HG02759 (cell line): ENCODE data around the gene SCTR.

Experiments used
- ATAC-seq: cut with Tn5 transposase; IDR thresholded peaks from one replicate; pipeline ENCODE4 v1.9.1; 2021; ENCODE audit warnings: mild to moderate bottlenecking, moderate library complexity; ENCODE audit not compliant: unreplicated experiment

SCTR gene

DNA sequence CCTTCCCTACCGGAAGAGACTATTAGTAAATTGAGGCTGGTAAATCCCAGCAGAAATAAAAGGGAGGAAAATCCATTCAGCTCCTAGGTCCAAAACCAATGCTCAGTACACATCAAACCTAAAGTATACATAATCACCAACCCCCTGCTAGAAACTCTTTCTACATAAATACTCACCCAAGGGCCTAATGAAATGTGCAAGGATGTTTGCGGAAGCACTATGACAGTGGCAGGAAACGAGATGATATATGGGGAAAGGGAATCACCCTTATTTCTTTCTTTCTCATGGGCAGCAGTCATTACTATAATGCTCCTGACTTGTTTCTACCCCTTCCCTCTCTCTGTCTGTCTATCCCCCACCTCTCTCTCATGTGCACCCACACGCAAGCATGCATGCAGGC is 1.3 kb upstream of the SCTR start:
- no peak for ATAC-seq

DNA sequence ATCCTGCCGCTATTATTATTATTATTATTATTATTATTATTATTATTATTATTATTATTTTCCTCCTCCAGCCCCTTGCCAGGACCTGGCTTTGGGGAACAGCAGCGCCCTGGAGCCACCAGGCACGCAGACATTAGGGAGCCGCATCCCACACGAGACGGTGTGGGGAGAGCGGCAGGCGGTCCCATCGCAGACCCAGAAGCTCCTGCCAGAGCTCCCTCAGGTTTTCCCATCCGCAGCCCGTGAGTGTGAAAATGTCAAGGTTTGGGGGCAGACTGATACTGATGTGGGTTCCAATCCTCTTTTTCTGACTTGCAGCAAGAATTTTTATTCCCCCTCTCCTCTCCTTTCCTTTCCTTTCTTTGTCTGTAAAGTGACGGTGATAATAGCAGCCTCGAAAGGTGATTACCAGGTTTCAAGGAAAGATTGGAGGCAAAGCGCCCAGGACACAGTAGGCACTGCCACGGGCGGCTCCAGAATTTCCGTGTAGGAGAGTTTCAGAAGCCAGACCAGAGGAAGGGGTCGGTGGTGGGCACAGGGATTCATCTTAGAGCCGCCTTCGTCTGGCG is 816 bp downstream of the SCTR start:
- ATAC-seq = no peak

GRCh38 chr2:119522671-119523070 is 1.6 kb downstream of the SCTR start:
- no peak for ATAC-seq

DNA sequence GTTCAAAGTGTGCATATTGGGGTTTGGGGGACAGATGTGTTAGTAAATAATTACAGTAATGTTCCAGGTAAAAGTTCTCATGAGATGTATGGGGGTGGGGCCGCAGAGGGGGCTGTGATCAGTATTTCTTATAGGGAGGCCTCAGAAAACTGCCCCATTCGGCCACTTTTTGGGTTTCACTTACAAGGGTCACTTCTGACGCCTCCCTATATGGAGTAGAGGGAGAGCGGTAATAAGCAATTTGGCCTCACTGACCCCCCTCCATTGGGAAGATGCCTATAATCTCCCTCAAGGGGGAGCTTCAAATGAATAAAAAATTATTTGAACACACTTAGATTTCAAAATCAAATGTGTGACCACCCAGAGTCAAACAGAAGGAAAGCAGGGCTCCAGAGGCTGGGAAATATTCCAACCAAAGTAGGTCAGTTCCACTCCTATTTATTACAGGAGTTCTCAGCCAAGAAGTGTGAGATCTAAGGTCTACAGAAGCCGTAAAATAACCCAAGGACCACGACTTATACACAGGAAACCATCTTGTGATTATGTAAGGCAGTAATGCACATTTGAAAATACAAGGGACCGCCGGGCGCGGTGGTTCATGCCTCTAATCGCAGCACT is 2.7 kb downstream of the SCTR start:
- ATAC-seq = no peak

GRCh38 chr2:119520696-119521432 is 3.4 kb downstream of the SCTR start:
- ATAC-seq = no peak

DNA sequence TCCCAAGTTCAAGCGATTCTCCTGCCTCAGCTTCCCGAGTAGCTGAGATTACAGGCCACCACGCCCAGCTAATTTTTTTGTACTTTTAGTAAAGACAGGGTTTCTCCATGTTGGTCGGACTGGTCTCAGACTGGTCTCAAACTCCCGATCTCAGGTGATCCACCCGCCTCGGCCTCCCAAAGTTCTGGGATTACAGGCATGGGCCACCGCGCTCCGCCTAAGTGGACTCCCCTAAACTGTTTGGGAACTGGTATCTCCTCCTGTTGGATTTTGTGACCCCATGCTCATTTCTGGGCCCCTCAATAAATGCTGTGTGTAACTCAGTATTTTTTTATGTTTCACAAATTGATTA is 5.2 kb downstream of the SCTR start:
- ATAC-seq = no peak

- no peak for ATAC-seq
Measured at GRCh38 chr2:119518401-119519056, 5.8 kb downstream of the SCTR start.

GRCh38 chr2:119517433-119517832 is 6.8 kb downstream of the SCTR start:
- peak; percentile 91 for ATAC-seq

DNA sequence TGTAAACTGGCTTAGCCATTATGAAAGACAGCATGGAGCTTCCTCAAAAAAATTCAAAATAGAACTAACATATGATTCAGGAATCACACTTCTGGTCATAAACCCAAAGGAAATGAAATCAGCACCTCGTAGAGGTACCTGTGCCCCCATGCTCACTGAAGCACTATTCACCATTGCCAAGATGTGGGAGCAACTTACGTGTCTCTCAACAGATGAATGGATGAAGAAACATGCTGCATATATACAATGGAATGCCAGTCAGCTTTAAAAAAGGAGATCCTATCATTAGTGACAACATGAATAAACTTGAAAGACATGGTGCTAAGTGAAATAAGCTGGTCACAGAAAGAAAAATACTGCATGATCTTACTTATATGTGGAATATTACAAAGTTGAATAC is 8.2 kb downstream of the SCTR start:
- no peak for ATAC-seq

- ATAC-seq = no peak
Measured at GRCh38 chr2:119513832-119514231, 10.5 kb downstream of the SCTR start.

GRCh38 chr2:119512946-119513345 is 11.3 kb downstream of the SCTR start:
- ATAC-seq = no peak

GRCh38 chr2:119511989-119512388 is 12.3 kb downstream of the SCTR start:
- ATAC-seq = no peak

DNA sequence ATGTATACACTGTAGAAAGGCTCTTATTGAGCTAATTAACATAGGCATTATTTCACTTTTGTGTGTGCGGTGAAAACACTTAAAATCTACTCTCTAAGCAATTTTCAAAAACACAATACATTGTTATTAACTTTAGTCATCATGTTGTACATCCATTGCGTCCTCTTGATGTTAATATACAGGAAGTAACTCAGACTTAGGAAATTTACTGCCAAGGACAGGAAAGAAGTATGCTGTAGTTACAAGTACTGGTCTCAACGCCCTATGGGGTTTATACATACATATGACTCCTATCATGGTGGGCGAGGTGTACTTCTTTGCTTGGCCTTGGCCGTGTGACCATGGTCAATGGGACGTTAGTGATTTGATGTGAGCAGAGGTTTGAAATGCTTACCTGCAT is 15.5 kb downstream of the SCTR start:
- ATAC-seq = no peak

DNA sequence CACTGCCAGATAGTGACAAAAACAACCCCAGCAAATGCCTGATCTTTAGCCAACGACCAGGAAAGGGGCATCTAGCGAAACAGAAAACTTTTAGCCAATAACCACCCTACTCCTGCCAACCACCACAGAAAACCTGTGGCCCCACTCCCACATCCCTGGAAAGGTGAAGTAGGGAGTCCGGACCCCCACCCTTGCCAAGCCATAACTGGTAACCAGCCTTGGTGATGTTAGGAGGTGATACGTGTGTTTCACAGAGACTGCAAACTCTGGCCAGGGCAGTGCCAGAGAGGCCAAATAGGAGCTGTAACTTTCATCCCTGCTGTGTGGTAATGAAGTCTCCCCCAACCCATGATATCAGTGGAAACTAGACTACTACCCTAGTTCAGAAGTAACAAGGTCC is 27.6 kb downstream of the SCTR start:
- ATAC-seq = no peak

DNA sequence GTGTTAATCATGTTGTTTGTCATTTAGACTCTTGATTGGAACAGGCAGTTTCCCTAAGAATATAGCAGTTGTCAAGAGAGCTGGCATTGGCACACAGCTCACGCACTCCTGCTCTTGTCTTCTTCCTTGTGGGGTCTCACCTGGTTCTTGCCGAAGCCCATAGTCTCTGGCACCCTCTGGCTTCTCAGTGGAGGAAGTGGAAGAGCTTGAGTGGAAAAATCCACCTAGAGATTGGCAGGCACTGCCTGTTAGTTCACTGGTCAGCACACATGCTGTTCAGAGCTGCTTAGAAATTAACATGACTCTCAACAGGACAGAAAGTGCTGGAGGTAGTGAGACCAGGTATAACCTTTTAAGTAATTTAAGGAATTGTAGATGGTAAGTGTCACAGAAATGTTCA is 28.3 kb downstream of the SCTR start:
- no peak for ATAC-seq

DNA sequence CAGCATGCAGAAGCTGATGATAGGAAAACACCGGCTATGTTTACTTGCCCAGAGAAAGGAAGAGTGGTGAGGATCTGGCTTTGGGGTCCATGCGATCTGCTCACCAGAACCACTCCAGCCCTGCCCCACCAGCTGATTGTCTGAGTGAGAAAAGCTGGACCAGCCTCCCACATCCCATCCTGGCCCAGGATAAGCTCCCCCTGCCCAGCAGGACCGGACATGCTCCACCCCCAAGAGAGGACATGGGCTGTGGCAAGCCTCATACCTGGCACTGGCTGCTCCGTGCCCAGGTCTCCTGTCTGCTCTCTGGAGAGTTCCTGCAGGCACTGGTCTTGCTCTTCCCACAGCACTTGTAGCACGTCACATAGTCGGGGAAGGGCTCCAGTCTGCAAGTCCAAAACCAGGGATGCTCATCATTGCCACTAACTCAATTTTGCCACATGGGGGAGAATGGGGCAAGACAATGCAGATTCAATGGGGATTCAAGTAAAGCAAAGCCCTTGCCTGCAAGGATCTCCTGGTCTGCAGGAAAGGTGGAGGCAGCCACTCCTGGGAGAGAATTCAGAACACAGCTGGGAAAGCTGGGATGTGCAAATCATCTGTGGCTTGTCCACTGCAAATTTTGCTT is 30.0 kb downstream of the SCTR start:
- no peak for ATAC-seq

DNA sequence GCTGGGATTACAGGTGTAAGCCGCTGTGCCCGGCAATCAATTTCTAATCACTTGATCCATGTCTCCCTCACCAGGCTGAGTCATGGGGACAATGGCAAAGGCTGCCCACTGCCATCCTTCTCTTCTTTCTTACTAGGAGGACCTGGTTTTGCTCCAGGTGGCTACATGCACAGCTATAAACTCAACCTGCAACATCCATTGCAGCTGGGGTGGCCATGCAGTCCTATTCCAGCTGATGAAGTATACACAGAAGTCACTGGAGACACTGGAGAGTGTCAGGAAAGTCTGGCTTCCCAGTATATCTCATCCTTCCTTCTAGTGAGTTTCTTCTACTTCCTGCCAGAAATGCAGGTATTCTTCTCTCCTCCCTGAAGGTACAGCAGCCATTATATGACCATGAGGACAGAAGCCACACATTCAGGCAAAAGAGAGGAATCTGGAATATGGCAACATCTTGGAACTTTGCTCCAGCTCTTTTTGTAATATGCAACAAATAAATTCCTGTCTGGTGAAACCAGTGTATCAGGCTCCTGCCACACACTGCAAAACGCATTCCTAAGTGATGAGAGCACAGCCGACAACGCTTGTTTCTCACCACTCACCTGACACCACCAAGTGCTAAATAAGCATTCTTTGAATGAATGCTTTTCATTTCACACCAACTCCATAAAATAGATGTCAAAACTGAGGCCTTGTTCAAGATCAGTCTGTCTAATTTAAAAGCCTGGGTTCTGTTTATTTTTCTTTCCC is 32.3 kb downstream of the SCTR start:
- no peak for ATAC-seq

GRCh38 chr2:119490653-119491195 is 33.6 kb downstream of the SCTR start:
- no peak for ATAC-seq

DNA sequence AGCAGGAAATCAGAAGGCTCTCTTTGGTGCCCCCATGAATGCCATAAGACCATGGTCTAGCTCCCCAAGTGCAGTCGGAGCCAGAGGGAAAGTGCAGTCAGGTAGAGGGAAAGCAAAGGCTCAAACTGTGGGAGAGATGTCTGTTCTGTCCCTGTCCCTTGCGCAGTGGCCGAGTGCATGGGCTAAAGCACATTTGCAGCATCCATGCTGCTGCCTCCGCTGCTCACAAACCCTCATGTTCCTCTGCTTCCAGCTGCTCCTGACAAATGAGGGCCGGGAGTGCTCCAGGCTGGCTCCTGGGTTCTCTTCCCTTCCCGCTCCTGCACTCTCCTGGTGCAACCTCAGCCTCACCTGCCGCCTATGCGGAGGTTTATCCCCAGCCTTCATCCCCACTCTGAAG is 34.2 kb downstream of the SCTR start:
- no peak for ATAC-seq

- ATAC-seq = no peak
Measured at GRCh38 chr2:119489232-119489952, 34.9 kb downstream of the SCTR start.
